ENCODE results near the gene NRG3. TPM values are rescaled to one million over a fixed set of nuclear protein-coding genes. Genes with fewer than 3 reads are reported as not detected.

NRG3 gene
- not detected for polyA plus RNA-seq (2013, experiment 1 of 2; ENCODE audit: insufficient read length)
- 0.05 TPM for polyA plus RNA-seq (2013, experiment 2 of 2; ENCODE audit: insufficient read length)

DNA sequence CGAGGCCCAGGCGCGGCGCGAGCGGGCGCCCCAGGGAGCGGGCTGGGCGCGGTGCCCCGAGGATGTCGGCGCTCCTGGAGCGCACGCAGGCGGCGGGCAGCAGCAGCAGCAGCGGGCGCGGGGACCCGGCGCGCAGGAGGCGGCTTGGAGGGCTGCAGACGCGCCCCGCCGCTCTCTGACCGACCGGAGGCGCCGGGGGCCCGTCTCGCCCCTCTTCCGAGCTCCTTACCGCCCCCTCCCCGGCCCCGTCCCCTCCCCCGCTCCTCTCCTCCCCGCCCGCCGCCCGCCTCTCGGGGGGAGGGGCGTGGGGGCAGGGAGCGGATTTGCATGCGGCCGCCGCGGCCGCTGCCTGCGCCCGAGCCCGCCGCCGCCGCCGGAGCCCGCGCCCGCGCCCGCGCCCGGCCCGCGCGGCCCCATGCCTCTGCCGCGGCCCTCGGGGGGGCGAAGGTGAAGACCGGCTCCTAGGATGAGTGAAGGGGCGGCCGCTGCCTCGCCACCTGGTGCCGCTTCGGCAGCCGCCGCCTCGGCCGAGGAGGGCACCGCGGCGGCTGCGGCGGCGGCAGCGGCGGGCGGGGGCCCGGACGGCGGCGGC lies at the start of gene NRG3:
Gene NRG3 (plus strand): TSS at position 320 of the 592 bp plus-strand sequence.
- DNase-seq: no peak

DNA sequence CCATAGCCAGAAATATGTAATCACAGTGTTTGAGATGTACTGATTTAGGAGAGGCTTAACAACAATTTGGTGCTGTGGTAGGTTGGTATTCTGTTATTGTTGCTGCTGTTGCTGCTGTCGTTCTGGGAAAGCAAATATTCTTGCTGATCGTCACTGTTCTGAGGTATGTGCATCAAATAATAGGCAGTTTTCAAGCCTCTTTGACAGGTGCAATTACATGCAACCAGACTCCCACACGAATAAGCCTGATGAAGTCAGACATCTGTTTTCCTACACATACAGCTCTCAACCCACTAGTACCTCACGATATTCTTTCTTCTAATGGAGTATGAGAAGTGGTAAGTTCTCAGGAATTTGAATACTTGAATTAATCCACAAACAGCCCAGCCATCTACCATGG lies 46.7 kb upstream of the NRG3 start:
- DNase-seq: no peak

DNA sequence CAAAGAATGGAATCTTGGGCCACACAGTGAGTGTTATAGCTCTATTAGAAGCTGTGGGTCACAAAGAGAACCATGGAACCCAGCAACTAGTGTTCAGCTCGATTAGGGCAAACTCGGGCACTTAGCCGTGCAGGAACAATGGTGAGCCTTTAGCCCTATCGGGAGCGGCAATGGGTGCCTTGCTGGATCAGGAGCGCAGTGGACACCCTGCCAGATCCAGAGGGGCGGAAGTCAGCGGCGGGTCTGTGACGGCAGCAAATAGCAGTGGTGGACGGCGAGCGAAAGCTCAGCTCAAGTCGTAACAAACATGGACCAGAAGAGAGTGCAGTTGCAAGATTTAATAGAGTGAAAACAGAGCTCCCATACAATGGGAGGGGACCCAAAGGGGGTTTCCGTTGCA lies 43.9 kb upstream of the NRG3 start:
- no peak for DNase-seq

DNA sequence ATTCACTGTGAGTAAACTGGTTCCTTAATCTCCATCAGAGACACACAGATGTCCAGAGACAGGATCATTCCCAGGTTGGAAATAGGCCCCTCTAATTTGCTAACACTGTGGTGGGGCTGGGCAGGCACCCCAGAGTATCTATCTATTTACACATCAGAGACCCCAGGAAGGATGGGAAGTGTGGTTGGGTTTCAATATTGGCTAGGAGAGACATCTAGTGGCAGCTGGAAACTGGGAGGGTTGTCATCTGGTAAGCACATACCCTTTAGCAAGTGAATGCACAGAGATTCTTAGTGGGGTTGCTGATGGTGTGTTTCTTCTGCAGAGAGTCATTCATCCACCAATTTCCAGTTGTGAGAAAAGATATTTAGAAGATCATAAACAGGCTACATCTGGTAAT lies 36.0 kb upstream of the NRG3 start:
- no peak for DNase-seq

GRCh38 chr10:81843042-81843441 lies 32.0 kb upstream of the NRG3 start:
- DNase-seq: no peak

DNA sequence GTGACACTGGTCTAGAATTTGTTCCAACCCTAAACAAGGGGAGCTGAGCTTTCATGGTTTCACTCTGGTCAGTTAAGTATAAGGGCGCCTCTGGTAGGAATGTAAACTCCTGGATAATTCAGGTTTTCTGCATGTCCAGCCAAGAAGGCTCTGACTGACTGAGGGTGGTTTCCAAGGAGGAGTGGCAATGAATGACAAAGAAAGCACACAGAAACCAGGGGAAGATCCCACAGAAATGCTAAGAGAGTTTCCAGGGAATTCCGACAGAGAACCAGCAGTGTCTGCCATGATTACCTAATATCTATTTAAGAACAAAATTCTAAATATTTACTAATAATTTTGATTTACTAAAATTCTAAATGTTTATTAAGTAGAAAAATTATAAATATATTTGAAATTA lies 27.3 kb upstream of the NRG3 start:
- no peak for DNase-seq

- DNase-seq: no peak
These were observed 26.5 kb upstream of the NRG3 start for GRCh38 chr10:81848514-81848913.

GRCh38 chr10:81848931-81849330 lies 26.1 kb upstream of the NRG3 start:
- no peak for DNase-seq

DNA sequence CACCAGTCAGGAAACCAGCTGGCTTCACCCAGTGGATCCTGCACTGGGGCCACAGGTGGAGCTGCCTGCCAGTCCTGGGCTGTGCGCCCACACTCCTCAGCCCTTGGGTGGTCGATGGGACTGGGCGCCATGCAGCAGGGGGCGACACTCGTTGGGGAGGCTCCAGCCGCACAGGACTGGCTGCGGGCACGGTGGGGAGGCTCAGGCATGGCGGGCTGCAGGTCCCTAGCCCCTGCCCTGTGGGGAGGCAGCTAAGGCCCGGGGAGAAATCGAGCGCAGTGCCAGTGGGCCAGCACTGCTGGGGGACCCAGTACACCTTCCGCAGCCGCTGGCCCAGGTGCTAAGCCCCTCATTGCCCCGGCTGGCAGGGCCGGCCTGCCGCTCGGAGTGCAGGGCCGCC lies 12.4 kb upstream of the NRG3 start:
- DNase-seq: no peak

DNA sequence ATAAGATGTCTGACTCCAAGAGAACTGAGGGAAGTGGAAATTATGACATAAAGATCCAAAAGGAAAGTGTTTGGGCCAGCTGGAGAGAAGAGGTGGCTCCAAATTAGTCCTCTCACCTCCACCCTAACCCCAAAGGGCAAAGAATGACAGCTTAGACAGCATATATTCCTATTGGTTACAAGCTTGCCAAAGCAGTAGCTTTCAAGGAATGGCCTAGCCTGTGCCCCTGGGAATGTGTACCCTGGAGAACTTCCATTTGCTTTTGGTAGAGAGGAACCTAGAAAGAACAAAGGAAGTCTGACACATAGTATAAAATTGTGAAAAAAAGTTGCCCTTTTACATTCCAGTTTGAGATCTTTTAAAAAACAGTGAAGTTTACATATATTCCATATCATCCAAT lies 11.2 kb upstream of the NRG3 start:
- DNase-seq: no peak

DNA sequence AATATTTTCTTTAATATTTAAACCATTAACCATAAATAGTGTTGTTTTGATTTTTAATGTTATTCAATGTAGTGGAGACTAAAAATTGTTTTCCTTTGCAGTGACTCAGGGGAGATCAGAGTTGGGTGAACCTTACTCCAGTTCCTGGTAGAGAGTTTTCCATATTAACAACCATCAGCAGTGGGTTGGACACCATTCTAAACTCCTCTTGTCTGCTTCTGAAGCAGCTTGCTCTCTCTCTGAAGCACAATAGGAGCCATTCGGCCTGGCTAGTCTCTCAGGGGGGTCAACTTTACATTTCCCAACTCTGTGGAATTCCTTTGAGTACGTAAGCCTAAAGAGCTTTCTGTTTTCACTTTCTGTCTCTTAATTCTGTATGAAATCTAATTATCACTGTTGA lies 9.4 kb upstream of the NRG3 start:
- no peak for DNase-seq

DNA sequence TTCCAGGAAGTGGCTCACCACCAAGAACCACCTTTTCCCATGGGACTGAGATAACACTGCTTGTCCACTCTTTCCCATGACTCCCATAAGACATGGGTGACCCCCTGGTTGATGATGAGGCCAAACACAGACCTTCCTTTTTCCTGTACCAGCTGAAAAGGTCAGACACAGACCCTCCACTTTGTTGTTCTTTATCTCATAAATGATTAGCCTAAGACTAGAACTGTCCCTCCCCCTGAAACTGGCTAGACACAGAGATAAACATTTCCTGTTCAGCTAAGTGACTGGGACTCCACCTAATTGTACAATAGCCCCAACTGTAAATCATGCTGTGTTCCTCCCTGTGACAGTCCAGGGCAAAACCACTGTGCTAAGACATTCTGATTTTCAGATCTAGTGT lies 8.2 kb upstream of the NRG3 start:
- DNase-seq: peak; percentile 2

DNA sequence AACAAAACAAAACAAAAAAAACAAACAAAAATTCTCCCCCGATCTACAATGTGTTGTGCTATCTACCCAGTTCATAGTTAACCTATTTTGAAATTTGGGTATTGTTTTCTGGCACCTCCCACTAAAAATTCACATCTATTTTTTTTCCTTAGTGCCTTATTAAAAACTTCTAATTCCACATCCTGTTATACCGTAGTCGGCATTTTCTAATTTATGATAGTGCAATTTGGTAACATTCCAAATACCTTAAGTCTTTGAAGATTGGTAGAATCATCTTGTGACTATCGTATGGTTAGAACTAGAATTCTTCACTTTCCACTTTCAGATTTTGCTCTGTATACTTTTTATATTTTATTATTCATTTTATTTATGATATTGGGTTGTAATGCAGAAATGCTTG lies 4.5 kb upstream of the NRG3 start:
- no peak for DNase-seq

DNA sequence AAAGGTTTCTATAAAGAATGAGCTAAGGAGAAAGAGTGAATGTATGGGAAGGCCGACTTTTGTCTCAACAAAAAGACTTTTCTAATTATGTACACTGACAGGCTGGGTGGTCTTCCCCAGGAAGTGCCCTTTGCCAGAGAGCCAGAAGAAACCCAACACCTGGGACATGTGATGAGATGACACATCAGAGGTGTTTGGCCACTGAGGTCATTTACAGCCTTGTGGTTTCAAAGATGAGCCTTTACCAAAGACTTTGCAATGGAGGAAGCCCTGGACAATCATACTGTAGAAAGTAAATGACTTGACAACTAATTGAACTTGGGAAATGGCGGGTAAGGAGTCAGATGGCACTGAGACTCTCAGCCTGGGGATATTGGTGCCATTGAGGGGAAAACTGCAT lies 3.4 kb upstream of the NRG3 start:
- no peak for DNase-seq

DNA sequence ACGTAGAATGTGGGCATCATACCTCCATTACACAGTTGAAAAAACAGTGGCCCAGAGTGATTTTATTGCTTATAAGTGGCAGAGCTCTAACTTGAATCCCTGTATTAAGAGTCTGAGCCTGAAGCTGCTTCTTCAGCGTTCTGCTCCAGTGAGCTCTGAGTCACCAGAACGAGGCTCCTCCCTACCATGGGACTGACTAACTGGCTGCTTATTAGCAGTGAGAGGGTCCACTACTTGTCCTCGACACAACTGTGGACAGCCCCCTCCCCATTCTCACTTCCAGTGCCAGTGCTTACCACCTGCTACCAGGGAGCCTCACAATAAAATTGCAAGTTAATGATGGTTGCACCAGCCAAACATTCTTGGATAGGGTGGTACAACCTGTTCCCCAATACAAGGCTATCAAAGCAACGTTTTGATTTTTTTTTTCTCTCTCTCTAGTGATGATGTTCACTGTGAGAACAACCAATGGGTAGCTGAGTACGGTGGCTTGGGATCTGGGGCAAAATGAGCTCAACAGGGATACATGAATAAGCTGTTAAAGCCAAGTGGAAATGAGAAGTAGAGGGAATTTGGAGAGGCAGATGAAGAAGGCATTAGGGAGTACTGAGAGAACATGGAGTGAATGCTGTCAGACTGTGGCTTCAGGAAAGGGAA lies 2.7 kb upstream of the NRG3 start:
- DNase-seq: no peak

DNA sequence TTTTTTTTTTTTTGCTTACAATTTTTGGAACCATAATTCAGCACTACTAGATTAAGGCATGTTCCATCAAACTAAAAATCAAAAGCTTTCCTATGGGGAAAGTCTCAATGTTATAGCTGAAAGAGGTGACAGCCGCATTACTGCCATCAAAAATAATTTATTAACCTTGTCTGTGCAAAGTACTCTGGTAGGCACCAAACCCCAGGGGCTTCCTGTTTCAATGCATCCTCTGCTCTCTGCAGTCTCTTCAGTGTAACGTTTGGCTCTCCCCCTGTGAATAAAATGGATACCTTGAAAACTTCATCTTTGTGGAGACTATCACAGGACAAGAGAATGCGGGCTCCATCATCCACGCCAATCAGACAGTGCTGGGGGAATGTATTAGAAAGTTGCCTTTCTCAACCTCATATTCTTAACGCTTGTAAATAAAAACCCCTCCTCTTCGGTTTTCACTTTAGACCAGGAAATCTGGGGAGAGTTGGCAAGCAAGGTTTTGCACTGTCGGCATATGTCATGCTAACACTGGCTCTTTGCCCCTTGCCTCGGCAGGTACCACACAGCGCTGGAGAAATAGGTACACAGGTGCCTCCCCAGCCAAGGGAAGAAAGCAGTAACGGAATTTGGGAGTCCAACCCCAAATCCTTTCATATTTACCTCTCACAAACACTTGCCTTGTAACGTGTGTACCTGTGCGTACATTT lies 1.6 kb upstream of the NRG3 start:
- no peak for DNase-seq

DNA sequence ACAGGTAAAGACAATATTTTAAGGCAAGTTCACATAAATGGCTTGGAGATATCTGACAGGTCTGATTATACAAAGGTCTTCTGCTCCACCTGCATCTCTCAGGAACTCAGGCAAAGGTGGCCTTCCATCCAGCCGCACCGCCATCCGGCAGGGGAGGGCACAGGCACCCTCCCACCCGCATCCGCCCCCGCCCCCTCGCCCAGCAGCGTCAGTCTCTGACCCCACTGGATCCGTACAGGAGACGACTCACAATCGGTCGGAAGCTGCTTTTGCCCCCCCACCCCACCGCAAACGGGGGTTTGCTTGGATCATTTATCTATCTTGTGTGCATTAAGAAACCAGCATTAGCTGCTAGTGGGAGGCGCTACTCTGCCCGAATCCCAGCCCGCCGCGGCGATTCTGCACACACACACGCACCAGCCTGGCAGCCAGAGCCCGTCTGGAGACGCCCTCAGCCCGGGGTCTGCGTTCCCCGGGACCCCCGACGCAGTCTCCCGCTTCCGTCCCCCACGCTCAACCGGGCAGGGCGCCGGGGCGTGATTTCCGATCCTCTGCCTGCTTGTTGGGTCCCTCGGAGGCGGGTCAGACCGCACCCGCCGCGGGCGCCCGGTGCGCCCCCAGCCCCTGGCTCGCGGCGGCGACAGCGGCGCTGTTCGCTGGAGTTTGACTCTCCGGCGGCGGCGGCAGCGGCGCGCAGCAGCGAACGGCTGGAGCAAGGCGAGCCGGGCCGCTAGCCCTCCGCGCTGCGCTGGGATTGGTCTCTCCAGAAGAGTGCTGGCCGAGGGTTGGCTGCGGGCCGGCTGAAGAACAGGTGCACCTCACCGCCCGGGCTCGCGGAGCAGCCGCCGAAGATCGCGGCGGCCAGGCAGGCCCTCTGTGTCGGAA lies 820 bp upstream of the NRG3 start:
- DNase-seq: peak; percentile 16

GRCh38 chr10:81875467-81876252 lies 666 bp downstream of the NRG3 start:
- no peak for DNase-seq

GRCh38 chr10:81876253-81877077 lies 1.5 kb downstream of the NRG3 start:
- no peak for DNase-seq

DNA sequence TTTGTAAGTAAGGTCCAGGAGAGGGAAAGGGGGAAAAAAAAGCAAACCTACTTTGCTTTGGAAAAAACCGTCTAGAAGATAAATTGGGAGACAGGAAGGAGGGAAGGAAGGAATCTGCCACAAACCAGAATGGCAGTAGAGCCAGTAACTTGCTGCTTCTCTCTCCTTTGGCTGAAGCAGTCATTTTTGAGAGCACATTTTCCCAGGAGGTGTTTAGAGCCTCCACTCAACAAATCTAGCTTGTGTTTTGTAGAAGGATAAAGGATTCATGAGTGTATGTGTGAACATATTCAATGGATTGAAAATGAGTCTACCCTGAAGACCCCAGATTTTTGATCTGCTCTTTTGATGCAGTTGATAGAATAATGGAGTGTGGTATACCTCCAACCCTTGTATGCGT lies 2.6 kb downstream of the NRG3 start:
- no peak for DNase-seq

- DNase-seq: no peak
These were observed 7.0 kb downstream of the NRG3 start for GRCh38 chr10:81882011-81882410.

All from fibroblast of skin of abdomen (primary cell).